Gastroesophageal sphincter (tissue), 4 donors: Measurements from ENCODE around the gene NOTCH2. TPM values are rescaled to one million over a fixed set of nuclear protein-coding genes. Genes with fewer than 3 reads are reported as not detected.

Experiments
- ATAC-seq: fragments of 150-250 bp; one replicate; pipeline ENCODE4 v1.9.1; 2016; ENCODE audit warnings: mild to moderate bottlenecking, moderate library complexity
- H3K27ac ChIP-seq, 4 donors: fragments of 200-600 bp; sonication (generic) in 3 of 4; 1 replicate in 3 of 4; 2 replicates in 1 of 4; pipeline ENCODE4 v1.5.1; 2016 to 2019
- H3K27me3 ChIP-seq: fragments of 200-600 bp; sonication (generic); one replicate; pipeline ENCODE4 v1.5.1; 2019
- H3K36me3 ChIP-seq, 2 donors: fragments of 200-600 bp; sonication (generic); one replicate each; pipeline ENCODE4 v1.5.1; 2019; ENCODE audit warnings: control low read depth in 1 of 2
- H3K4me1 ChIP-seq, 3 donors: fragments of 200-600 bp; sonication (generic); 1 replicate in 2 of 3; 2 replicates in 1 of 3; pipeline ENCODE4 v1.5.1; 2016 to 2019; ENCODE audit warnings: control low read depth in 2 of 3
- H3K4me3 ChIP-seq, 2 donors: fragments of 200-600 bp; sonication (generic); one replicate each; pipeline ENCODE4 v1.5.1; 2019; ENCODE audit warnings: mild to moderate bottlenecking in 1 of 2, moderate library complexity in 1 of 2
- H3K9me3 ChIP-seq, 3 donors: fragments of 200-600 bp; sonication (generic); one replicate each; pipeline ENCODE4 v1.5.1; 2017 to 2019; ENCODE audit warnings: control low read depth in 2 of 3
- EP300 ChIP-seq: sonication (generic); formaldehyde crosslinking; IDR thresholded peaks from one replicate; pipeline ENCODE4 v1.6.1; 2017; ENCODE audit warnings: antibody characterized with exemption, mild to moderate bottlenecking
- POLR2A ChIP-seq, 2 donors: fragments of 450-650 bp; IDR thresholded peaks; one replicate each; pipeline ENCODE4 v1.6.1; 2017; ENCODE audit warnings: antibody characterized with exemption in 2 of 2, mild to moderate bottlenecking in 2 of 2, moderate library complexity in 1 of 2
- POLR2AphosphoS5 ChIP-seq: sonication (generic); formaldehyde crosslinking; IDR thresholded peaks from one replicate; pipeline ENCODE4 v1.6.1; 2017; ENCODE audit warnings: antibody characterized with exemption
- WGBS, 2 donors: methylation state at CpG; one replicate each; pipeline ENCODE4 v1.1.5; 2018; ENCODE audit warnings: low coverage in 1 of 2; 5-methylcytosine and 5-hydroxymethylcytosine counted together
- total RNA-seq, 4 donors: library from RNA; depleted of rRNA; stranded (reverse); fragments of >200 nt; gene quantifications; one replicate each; pipeline ENCODE4 v1.1.0, GENCODE V29; 2016
- TF ChIP-seq, protein P1 (sequence below), 4 experiments: fragments of 200-600 bp in 2 of 4; fragments of 450-650 bp in 2 of 4; sonication (generic) in 1 of 4; IDR thresholded peaks; one replicate each; pipeline ENCODE4 v1.5.1; 2017 to 2019; ENCODE audit warnings: antibody characterized with exemption in 4 of 4, mild to moderate bottlenecking in 2 of 4, moderate library complexity in 2 of 4

Gene NOTCH2
- total RNA-seq, 4 donors from 2014 or later, result 79.8 to 150 (median 105) TPM

DNA sequence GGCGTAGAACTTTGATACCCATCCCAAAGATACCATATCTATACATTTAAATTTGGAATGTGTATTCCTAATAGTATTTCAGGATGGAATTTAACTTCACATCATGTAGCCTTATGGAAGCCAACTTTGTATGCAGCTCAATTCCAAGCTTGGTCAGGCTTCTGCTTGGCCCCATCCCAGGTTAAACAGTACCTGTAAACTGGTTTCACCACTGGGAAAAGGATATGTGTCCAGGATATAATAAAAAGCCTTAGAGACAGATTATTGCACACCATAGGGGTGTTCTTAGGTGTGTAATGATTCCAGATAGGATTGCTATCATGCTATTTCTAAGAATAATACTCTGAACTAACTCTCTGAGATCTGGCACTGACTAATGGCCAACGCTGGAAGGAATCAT is 201.3 kb downstream of the NOTCH2 start:
- Histone ChIP-seq H3K4me3 (no peak overlapping the region), H3K27me3 (no peaks in the 10 kb centered on the region), H3K9me3 (no peaks in the 10 kb centered on the region), H3K27ac (no peak overlapping the region), H3K4me1 (peaks cover 0 to 17% (median under 1%) of the 10 kb centered on the region in 3 donors), H3K36me3 (no peaks in the 10 kb centered on the region)
- WGBS, 2 donors, result 72 to 83% methylated on average over 2 of the region's 2 CpGs
- no peak for TF ChIP-seq POLR2AphosphoS5
- TF ChIP-seq, protein P1, sequence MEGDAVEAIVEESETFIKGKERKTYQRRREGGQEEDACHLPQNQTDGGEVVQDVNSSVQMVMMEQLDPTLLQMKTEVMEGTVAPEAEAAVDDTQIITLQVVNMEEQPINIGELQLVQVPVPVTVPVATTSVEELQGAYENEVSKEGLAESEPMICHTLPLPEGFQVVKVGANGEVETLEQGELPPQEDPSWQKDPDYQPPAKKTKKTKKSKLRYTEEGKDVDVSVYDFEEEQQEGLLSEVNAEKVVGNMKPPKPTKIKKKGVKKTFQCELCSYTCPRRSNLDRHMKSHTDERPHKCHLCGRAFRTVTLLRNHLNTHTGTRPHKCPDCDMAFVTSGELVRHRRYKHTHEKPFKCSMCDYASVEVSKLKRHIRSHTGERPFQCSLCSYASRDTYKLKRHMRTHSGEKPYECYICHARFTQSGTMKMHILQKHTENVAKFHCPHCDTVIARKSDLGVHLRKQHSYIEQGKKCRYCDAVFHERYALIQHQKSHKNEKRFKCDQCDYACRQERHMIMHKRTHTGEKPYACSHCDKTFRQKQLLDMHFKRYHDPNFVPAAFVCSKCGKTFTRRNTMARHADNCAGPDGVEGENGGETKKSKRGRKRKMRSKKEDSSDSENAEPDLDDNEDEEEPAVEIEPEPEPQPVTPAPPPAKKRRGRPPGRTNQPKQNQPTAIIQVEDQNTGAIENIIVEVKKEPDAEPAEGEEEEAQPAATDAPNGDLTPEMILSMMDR (IDR thresholded peaks at IDR 0.05), result no peak
- TF ChIP-seq POLR2A (IDR thresholded peaks at IDR 0.05), result no peak
- no peak for TF ChIP-seq EP300
- ATAC-seq, result no peak

DNA sequence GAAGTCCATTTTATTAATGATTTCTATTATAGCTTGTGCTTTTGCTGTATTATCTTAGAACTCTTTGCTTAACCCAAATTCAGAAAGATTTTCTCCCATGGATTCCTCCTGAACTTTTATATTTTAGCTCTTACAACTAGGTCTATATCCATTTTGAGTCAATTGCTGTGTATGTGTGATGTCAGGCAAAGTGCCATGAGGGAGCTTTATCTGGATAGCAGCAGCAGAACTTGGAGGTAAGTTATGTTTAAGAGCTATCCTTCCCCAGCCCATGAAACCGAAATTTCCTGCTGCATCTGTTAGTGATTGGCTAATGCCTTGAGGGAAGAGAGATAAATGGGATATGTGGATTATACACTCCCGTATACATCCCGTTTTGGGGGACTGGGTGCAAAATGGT is 203.0 kb downstream of the NOTCH2 start:
- H3K36me3 ChIP-seq, result no peaks in the 10 kb centered on the region
- H3K27ac ChIP-seq, result no peak overlapping the region
- no peaks in the 10 kb centered on the region for H3K27me3 ChIP-seq
- no peak for ATAC-seq
- WGBS, 2 donors, result 40 to 41% methylated on average over 1 to 3 of the region's 3 CpGs
- no peak overlapping the region for H3K4me3 ChIP-seq
- TF ChIP-seq EP300 (no peak), POLR2A (IDR thresholded peaks at IDR 0.05) (no peak), POLR2AphosphoS5 (no peak)
- TF ChIP-seq, protein P1 (IDR thresholded peaks at IDR 0.05), result no peak
- H3K4me1 ChIP-seq, result peaks cover 0 to 9% (median 0%) of the 10 kb centered on the region in 3 donors
- no peaks in the 10 kb centered on the region for H3K9me3 ChIP-seq

DNA sequence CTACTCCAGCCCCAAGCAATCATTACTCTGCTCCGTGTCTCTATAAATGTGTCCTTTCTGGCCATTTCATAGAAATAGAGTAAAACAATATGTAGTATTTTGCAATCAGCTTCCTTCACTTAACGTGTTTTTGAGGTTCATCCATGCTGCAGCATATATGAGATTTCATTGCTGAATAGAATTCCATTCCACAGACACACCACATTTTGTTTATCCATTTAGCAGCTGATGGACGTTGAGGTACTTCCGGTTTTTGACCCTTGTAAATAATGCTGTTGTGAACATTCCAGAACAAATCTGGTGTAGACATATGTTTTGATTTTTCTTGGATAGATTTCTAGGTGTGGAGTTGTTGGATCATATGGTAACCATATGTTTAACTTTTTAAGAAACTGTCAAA is 203.8 kb downstream of the NOTCH2 start:
- no peaks in the 10 kb centered on the region for H3K36me3 ChIP-seq
- H3K27ac ChIP-seq, result no peak overlapping the region
- no peak overlapping the region for H3K4me3 ChIP-seq
- H3K9me3 ChIP-seq, result no peaks in the 10 kb centered on the region
- peaks cover 0 to under 1% (median 0%) of the 10 kb centered on the region in 3 donors for H3K4me1 ChIP-seq
- ATAC-seq, result no peak
- no peaks in the 10 kb centered on the region for H3K27me3 ChIP-seq
- TF ChIP-seq EP300 (no peak), POLR2A (IDR thresholded peaks at IDR 0.05) (no peak), POLR2AphosphoS5 (no peak)
- TF ChIP-seq, protein P1 (IDR thresholded peaks at IDR 0.05), result no peak
- WGBS, 2 donors, result 42 to 58% methylated on average over 4 of the region's 4 CpGs

DNA sequence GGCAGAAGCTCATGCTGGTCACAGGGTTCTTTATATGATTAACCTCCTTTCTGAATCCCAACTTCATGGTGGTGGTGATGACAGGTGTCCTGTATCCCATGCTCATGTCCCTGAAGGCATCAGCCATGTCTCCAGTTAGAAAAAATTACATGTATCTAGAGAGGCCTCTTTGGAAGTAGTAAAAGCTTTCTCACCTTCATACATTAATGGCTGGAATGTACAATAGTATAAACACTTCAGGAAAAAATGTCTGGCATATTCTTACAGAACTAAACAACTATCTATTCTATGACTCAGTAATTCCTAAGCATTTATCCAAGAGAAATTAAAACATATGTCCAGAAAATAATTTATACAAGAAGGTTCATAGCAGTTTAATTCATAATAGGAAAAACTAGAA is 207.2 kb downstream of the NOTCH2 start:
- no peak overlapping the region for H3K4me3 ChIP-seq
- no peak for ATAC-seq

More for the DNA sequence above, 207.2 kb downstream of the NOTCH2 start:
- Histone ChIP-seq H3K36me3 (no peaks in the 10 kb centered on the region), H3K27me3 (no peaks in the 10 kb centered on the region), H3K9me3 (no peaks in the 10 kb centered on the region), H3K27ac (no peak overlapping the region), H3K4me1 (no peaks in the 10 kb centered on the region)
- TF ChIP-seq POLR2AphosphoS5 (no peak), POLR2A (IDR thresholded peaks at IDR 0.05) (no peak), EP300 (no peak)
- TF ChIP-seq, protein P1 (IDR thresholded peaks at IDR 0.05), result no peak

Other genes with a start within 250 kb of the NOTCH2 start
- not detected for gene ADAM30, start 173.1 kb downstream of the NOTCH2 start, total RNA-seq
- gene SEC22B, start 106.9 kb upstream of the NOTCH2 start, total RNA-seq, result 10 to 100 TPM; 25.4 to 38.8 (median 26.0) TPM